Right ventricle myocardium inferior (tissue), 1 donor: ENCODE measurements around the gene SLC35B1. TPM values are rescaled to one million over a fixed set of nuclear protein-coding genes. Genes with fewer than 3 reads are reported as not detected.
A peak's percentile ranks its signal among the peaks of the same experiment; 100 is the strongest.
"Not testable (repeated sequence)": the region's sequence is repeated elsewhere in the genome, so short reads cannot be mapped to it uniquely, and the experiment has no call there.

Experiments
- ATAC-seq: fragments of 200-7000 bp; cut with Tn5 transposase; one replicate; pipeline ENCODE4 v1.9.1; 2020; ENCODE audit warnings: mild to moderate bottlenecking, moderate library complexity
- DNase-seq: peaks from one replicate; pipeline ENCODE4 v3.0.0; 2021; ENCODE audit errors: missing footprints
- intact Hi-C: fragments of 100-400 bp; cut with DNase I; formaldehyde crosslinking; loops from one replicate; pipeline ENCODE4 v1.11.0; 2022
- total RNA-seq: library from RNA; stranded (reverse); fragmentation: NEBNext Ultra II Directional; extraction: Animal tissue kit (Norgen Biotek cat#: 25700); gene quantifications from one replicate; pipeline ENCODE4 v1.2.1, GENCODE V29; 2021
- donor health status: DM: no; HTN: yes; CAD: no; lungs with severe emphysema.

Gene SLC35B1
- total RNA-seq, 1 donor from 2014 or later = 59.3 TPM

- DNase-seq = no peak
- ATAC-seq = no peak
- intact Hi-C loops = no loop called here
Observed at GRCh38 chr17:49738456-49739163, 30.8 kb upstream of the SLC35B1 start.

- DNase-seq = no peak
- intact Hi-C loops = no loop called here
- no peak for ATAC-seq
Observed at GRCh38 chr17:49734515-49735490, 27.0 kb upstream of the SLC35B1 start.

- peak; percentile 40 for ATAC-seq
- no peak for DNase-seq
- intact Hi-C loops = no loop called here
Observed at GRCh38 chr17:49731435-49731831, 23.7 kb upstream of the SLC35B1 start.

- DNase-seq (no peak), ATAC-seq (peak; percentile 29)
- intact Hi-C loops = no loop called here
Observed at GRCh38 chr17:49730785-49731434, 23.1 kb upstream of the SLC35B1 start.

GRCh38 chr17:49730078-49730784 is 22.5 kb upstream of the SLC35B1 start:
- intact Hi-C loops = no loop called here
- DNase-seq = peak; percentile 88
- ATAC-seq = peak; percentile 96

GRCh38 chr17:49729069-49729468 is 21.3 kb upstream of the SLC35B1 start:
- intact Hi-C loops = loop anchor here (5.0 kb wide), 2 partner anchors 33 to 118 kb away; partner anchors contain the start of genes FAM117A and TAC4
- DNase-seq (no peak), ATAC-seq (no peak)

GRCh38 chr17:49728425-49728824 is 20.7 kb upstream of the SLC35B1 start:
- DNase-seq = no peak
- ATAC-seq = no peak

GRCh38 chr17:49727380-49727779 is 19.6 kb upstream of the SLC35B1 start:
- DNase-seq = no peak
- intact Hi-C loops = loop anchor here (5.0 kb wide), 2 partner anchors 35 to 120 kb away; partner anchors contain the start of genes FAM117A and TAC4
- no peak for ATAC-seq

More at GRCh38 chr17:49728425-49728824, 20.7 kb upstream of the SLC35B1 start:
- intact Hi-C loops = loop anchor here (5.0 kb wide), 2 partner anchors 34 to 119 kb away; partner anchors contain the start of genes FAM117A and TAC4

- DNase-seq (no peak), ATAC-seq (no peak)
- intact Hi-C loops = loop anchor here (5.0 kb wide), 2 partner anchors 37 to 122 kb away; partner anchors contain the start of genes FAM117A and TAC4
Observed at GRCh38 chr17:49725452-49726130, 17.8 kb upstream of the SLC35B1 start.

GRCh38 chr17:49724552-49724951 is 16.8 kb upstream of the SLC35B1 start:
- ATAC-seq, intact Hi-C loops: not testable (repeated sequence)

GRCh38 chr17:49723423-49723822 is 15.7 kb upstream of the SLC35B1 start:
- intact Hi-C loops = no loop called here
- peak; percentile 82 for DNase-seq
- peak; percentile 94 for ATAC-seq

More at GRCh38 chr17:49724552-49724951, 16.8 kb upstream of the SLC35B1 start:
- DNase-seq = not testable (repeated sequence)

- intact Hi-C loops = no loop called here
- DNase-seq (no peak), ATAC-seq (no peak)
Observed at GRCh38 chr17:49722066-49722465, 14.3 kb upstream of the SLC35B1 start.

- intact Hi-C loops = no loop called here
- peak; percentile 26 for ATAC-seq
- DNase-seq = no peak
Observed at GRCh38 chr17:49717371-49717861, 9.7 kb upstream of the SLC35B1 start.

GRCh38 chr17:49716668-49717364 is 9.1 kb upstream of the SLC35B1 start:
- no peak for ATAC-seq
- intact Hi-C loops = no loop called here
- DNase-seq = no peak

GRCh38 chr17:49715717-49716279 is 8.0 kb upstream of the SLC35B1 start:
- DNase-seq (no peak), ATAC-seq (peak; percentile 12)
- intact Hi-C loops = no loop called here

- ATAC-seq = no peak
- intact Hi-C loops = no loop called here
Observed at GRCh38 chr17:49715216-49715615, 7.5 kb upstream of the SLC35B1 start.

More at GRCh38 chr17:49715216-49715615, 7.5 kb upstream of the SLC35B1 start:
- DNase-seq = no peak
